Bronchial epithelial cell (primary cell): ENCODE results near the gene MT1X. TPM values are rescaled to one million over a fixed set of nuclear protein-coding genes. Genes with fewer than 3 reads are reported as not detected.
"Not testable (repeated sequence)": the region's sequence is repeated elsewhere in the genome, so short reads cannot be mapped to it uniquely, and the experiment has no call there.

Experiments
- DNase-seq: peaks from one replicate; pipeline ENCODE4 v3.0.0-alpha.2; 2010; ENCODE audit warnings: low read depth
- FAIRE-seq: peaks from 2 replicates; lab custom pipeline; 2011; peaks lifted over from hg19 to GRCh38; lab: Jason Lieb, UNC
- H3K27me3 ChIP-seq: 2 replicates; pipeline ENCODE4 v1.5.1; 2011; ENCODE audit warnings: low read length; ENCODE audit not compliant: control insufficient read depth, insufficient read depth
- H3K36me3 ChIP-seq: 2 replicates; pipeline ENCODE4 v1.5.1; 2011; ENCODE audit warnings: low read length; ENCODE audit not compliant: control insufficient read depth, insufficient read depth
- H3K4me3 ChIP-seq: 2 replicates; pipeline ENCODE4 v1.5.1; 2011; ENCODE audit warnings: mild to moderate bottlenecking, low read depth, low read length, control low read depth
- CTCF ChIP-seq: IDR thresholded peaks from 2 replicates; pipeline ENCODE4 v1.5.1; 2011; ENCODE audit warnings: mild to moderate bottlenecking, moderate library complexity, low read length, control low read depth, inconsistent platforms; ENCODE audit not compliant: insufficient read depth, severe bottlenecking
- total RNA-seq: library from RNA; depleted of rRNA; stranded (reverse); fragments of >200 nt; gene quantifications from 2 replicates; pipeline ENCODE4 v1.2.1, GENCODE V29; 2014

MT1X gene
- total RNA-seq, 1 donor from 2014 or later: 212 TPM

- H3K36me3 ChIP-seq: no peaks in the 10 kb centered on the region
- no peak for TF ChIP-seq CTCF
- FAIRE-seq (no peak), DNase-seq (no peak)
- no peak within 1 kb of the TSS for H3K4me3 ChIP-seq
- peaks cover 25% of the 10 kb centered on the region for H3K27me3 ChIP-seq
Measured at GRCh38 chr16:56667581-56668571, 14.4 kb upstream of the MT1X start, which contains the start of gene MT1G. Gene MT1G, minus strand, starts transcription at chr16:56668065. Its CDS starts 72 bp downstream, at chr16:56667993.

- no peak for TF ChIP-seq CTCF
- FAIRE-seq (no peak), DNase-seq (no peak)
- no peak within 1 kb of the TSS for H3K4me3 ChIP-seq
- H3K36me3 ChIP-seq: no peaks in the 10 kb centered on the region
- peaks cover 25% of the 10 kb centered on the region for H3K27me3 ChIP-seq
Measured at GRCh38 chr16:56669005-56669839, 13.0 kb upstream of the MT1X start, which contains the start of gene MT1H. Gene MT1H, plus strand, starts transcription at chr16:56669814. Its CDS starts 71 bp downstream, at chr16:56669885.

- DNase-seq (no peak), FAIRE-seq (no peak)
- Histone ChIP-seq H3K4me3 (no peak overlapping the region), H3K27me3 (peaks cover 25% of the 10 kb centered on the region), H3K36me3 (no peaks in the 10 kb centered on the region)
- no peak for TF ChIP-seq CTCF
Measured at GRCh38 chr16:56669840-56670619, 12.2 kb upstream of the MT1X start.

GRCh38 chr16:56670620-56670934 is 11.7 kb upstream of the MT1X start:
- no peaks in the 10 kb centered on the region for H3K36me3 ChIP-seq
- H3K27me3 ChIP-seq: peaks cover 25% of the 10 kb centered on the region
- no peak overlapping the region for H3K4me3 ChIP-seq
- FAIRE-seq: no peak
- no peak for DNase-seq
- no peak for TF ChIP-seq CTCF

- not testable (repeated sequence) for H3K36me3 ChIP-seq, H3K4me3 ChIP-seq
- DNase-seq: peak; percentile 46
- peaks cover 25% of the 10 kb centered on the region for H3K27me3 ChIP-seq
- FAIRE-seq: peak; percentile 88
Measured at GRCh38 chr16:56671691-56672090, 10.6 kb upstream of the MT1X start.

GRCh38 chr16:56672171-56672570 is 10.1 kb upstream of the MT1X start:
- H3K4me3 ChIP-seq, H3K36me3 ChIP-seq, DNase-seq, FAIRE-seq: not testable (repeated sequence)
- H3K27me3 ChIP-seq: peaks cover 21% of the 10 kb centered on the region
